SU-DHL-6 (cell line): ENCODE measurements around the gene NFATC1.

ENCODE experiments used
- CTCF ChIP-seq: fragments of 200-600 bp; sonication (generic); IDR thresholded peaks from one replicate; pipeline ENCODE4 v1.5.1; 2017; ENCODE audit warnings: antibody characterized with exemption, mild to moderate bottlenecking, low read length, moderate library complexity; ENCODE audit not compliant: insufficient read depth, poor library complexity, severe bottlenecking
- EZH2phosphoT487 ChIP-seq: fragments of 200-600 bp; sonication (generic), shearing (Covaris generic); conservative IDR thresholded peaks from 2 replicates; pipeline ENCODE4 v1.6.1; 2018; ENCODE audit warnings: mild to moderate bottlenecking, antibody characterized with exemption, low read length, moderate library complexity, mixed read lengths

GRCh38 chr18:79504034-79504433 is 108.3 kb downstream of the NFATC1 start:
- TF ChIP-seq CTCF: no peak
- no peak for TF ChIP-seq EZH2phosphoT487
